GM12873 (cell line): ENCODE results near the gene COX4I1.

Source experiments
- CTCF ChIP-seq: IDR thresholded peaks from 2 replicates; pipeline ENCODE4 v1.5.1; 2012; ENCODE audit warnings: low read depth, mild to moderate bottlenecking, moderate library complexity, low read length, control low read depth; ENCODE audit not compliant: insufficient read depth; ENCODE audit errors: missing control alignments

The COX4I1 gene

DNA sequence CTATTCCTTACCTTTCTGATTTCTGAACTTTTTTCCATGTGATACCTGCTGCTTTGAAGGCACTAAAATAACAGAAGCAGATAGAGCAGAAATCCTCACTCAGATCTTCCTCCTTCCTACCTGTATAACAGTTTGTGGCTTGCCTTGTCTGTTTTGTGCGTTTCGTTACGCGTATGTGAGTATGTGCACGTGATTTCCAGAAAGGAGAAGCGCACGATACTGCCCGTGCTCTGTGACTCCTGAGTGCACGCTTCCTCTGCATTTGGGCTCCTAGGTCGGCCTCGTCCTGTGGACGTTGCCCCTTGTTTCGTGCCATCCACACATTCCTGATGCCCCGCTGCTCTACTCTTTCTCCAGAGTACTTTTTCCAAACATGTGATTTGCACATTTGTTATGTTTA lies 4.1 kb downstream of the COX4I1 start:
- no peak for TF ChIP-seq CTCF

DNA sequence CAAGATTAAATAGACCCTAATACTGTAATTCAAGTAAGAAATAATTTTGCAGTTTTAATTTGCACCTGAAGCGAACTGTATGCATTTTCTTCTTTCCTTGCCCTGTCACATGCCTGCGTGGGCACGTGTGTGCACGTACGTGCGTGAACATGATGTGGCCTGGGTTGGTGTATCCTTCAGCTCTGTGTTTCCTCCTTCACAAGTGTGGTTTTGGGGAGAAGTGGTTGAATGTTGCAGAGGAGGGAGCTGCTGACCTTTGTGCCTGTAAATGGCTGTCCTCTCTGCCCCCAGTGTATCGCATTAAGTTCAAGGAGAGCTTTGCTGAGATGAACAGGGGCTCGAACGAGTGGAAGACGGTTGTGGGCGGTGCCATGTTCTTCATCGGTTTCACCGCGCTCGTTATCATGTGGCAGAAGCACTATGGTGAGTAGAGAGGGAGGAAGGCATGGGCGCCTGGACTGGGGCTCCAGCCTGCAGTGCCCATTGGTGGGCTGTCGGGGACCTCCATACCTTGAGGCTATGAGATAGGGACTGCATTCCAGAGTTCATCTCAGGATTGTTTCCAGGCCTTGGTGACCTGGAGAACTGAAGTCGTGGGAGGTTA lies 6.0 kb downstream of the COX4I1 start:
- TF ChIP-seq CTCF = no peak

- TF ChIP-seq CTCF = no peak
These were observed 7.0 kb downstream of the COX4I1 start for GRCh38 chr16:85806539-85806938.

- no peak for TF ChIP-seq CTCF
These were observed 9.4 kb downstream of the COX4I1 start for GRCh38 chr16:85808926-85809325.

DNA sequence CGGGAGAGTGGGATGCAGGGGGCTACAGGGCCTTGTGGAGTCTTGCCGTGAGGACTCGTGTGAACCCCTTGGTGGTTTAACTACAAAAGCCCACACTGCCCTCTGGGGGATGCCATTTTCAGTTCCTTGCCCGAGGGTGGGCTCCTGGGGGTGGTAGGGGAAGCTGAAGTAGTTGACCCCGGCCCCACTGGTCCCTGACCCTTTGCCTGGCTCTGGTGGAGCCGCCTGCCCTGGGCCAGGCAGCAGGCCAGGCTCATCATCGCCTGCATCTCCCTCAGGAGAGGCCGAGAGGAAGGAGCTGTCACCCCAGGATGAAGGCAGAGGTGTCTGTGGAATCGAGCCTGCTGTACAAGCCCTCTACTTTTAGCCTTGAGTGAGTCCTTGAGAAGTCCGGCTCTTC lies 10.2 kb downstream of the COX4I1 start:
- no peak for TF ChIP-seq CTCF

DNA sequence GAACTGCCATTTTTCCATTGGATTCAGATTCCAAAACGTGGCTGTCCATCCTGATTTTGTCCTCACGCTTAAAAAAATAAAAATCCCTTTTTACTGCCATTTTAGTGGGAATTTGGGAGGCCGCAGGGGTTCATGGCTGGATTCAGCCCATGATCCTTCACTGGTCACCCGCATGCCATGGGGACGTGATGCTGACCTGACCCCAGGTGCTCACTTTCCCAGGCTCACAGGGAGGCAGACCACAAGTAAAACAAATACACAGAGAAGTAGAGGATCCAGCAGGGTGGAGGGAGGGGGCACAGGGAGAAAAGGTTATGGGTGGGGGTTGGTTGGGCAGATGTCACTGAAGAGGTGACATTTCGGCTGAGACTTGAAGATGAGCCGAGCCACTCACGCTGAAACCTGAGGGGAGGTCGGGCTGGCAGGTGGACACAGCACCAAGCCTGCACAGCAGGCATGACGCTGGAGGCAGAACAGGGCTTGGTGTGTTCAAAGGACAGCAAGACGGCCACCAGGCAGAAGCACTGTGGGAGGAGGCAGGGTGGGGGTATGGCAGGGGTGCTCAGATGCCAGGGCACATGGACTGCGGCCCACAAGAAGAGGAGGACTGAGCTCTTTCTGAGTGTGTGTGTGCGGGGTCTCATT lies 10.7 kb downstream of the COX4I1 start:
- TF ChIP-seq CTCF = no peak

DNA sequence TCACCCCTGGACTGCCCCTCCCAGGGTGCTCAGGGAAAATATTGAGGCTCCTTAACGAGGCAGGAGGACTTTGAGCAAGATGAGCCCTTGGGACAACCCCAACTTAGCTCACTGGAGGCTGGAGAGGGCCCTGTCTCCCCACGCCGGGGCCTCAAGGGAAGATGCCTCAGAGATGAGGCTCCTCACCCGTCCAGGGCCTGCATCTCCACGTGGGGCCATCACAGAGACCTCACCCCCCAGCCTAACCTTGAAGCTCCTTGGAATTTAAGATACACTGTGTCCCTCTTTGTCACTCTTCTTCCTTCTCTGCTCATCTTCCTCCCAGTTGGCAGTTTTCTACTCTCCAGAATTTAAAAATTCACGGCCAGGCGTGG lies 11.2 kb downstream of the COX4I1 start:
- TF ChIP-seq CTCF = no peak
